KMS-11 (cell line): ENCODE measurements around the gene POLA1.

Experiments used
- H2AFZ ChIP-seq: fragments of 200-600 bp; sonication (generic); 2 replicates; pipeline ENCODE4 v1.6.1; 2016; ENCODE audit warnings: antibody characterized with exemption, mixed run types, low read depth
- H3K27ac ChIP-seq: fragments of 200-600 bp; sonication (generic); 2 replicates; pipeline ENCODE4 v1.6.1; 2016; ENCODE audit warnings: mild to moderate bottlenecking, mixed run types
- H3K27me3 ChIP-seq: fragments of 200-600 bp; sonication (generic); 2 replicates; pipeline ENCODE4 v1.6.1; 2017; ENCODE audit warnings: mild to moderate bottlenecking, low read depth, mixed run types, moderate library complexity; ENCODE audit not compliant: insufficient read depth
- H3K36me3 ChIP-seq: fragments of 200-600 bp; sonication (generic); 2 replicates; pipeline ENCODE4 v1.6.1; 2017; ENCODE audit warnings: mild to moderate bottlenecking, mixed run types; ENCODE audit not compliant: insufficient read depth
- H3K4me1 ChIP-seq: fragments of 200-600 bp; sonication (generic); 2 replicates; pipeline ENCODE4 v1.6.1; 2016; ENCODE audit warnings: mild to moderate bottlenecking, low read depth, mixed run types; ENCODE audit not compliant: poor library complexity, severe bottlenecking
- H3K4me2 ChIP-seq: fragments of 200-600 bp; sonication (generic); 2 replicates; pipeline ENCODE4 v1.7.0; 2016; ENCODE audit warnings: mild to moderate bottlenecking, mixed run types
- H3K4me3 ChIP-seq: fragments of 200-600 bp; sonication (generic); IDR thresholded peaks from 2 replicates; pipeline ENCODE4 v1.6.1; 2017; ENCODE audit warnings: low read depth, low read length, mixed read lengths; ENCODE audit not compliant: insufficient read depth
- H3K79me2 ChIP-seq: fragments of 200-600 bp; sonication (generic); 2 replicates; pipeline ENCODE4 v1.6.1; 2016; ENCODE audit warnings: low read depth, mixed run types; ENCODE audit not compliant: insufficient read depth
- H3K9ac ChIP-seq: fragments of 200-600 bp; sonication (generic); 2 replicates; pipeline ENCODE4 v1.6.1; 2016; ENCODE audit warnings: mild to moderate bottlenecking, mixed run types
- H4K20me1 ChIP-seq: fragments of 200-600 bp; sonication (generic); 2 replicates; pipeline ENCODE4 v1.6.1; 2016; ENCODE audit warnings: mild to moderate bottlenecking, mixed run types; ENCODE audit not compliant: insufficient read depth
- CTCF ChIP-seq: fragments of 200-600 bp; sonication (generic); conservative IDR thresholded peaks from 2 replicates; pipeline ENCODE4 v1.6.1; 2017; ENCODE audit warnings: low read depth, mild to moderate bottlenecking, antibody characterized with exemption, low read length, moderate library complexity, mixed read lengths

POLA1 gene

GRCh38 chrX:24902806-24903205 is 209.1 kb downstream of the POLA1 start:
- no peak overlapping the region for H3K9ac ChIP-seq
- TF ChIP-seq CTCF = no peak
- H2AFZ ChIP-seq = no peak overlapping the region
- no peaks in the 10 kb centered on the region for H3K4me1 ChIP-seq
- no peaks in the 10 kb centered on the region for H4K20me1 ChIP-seq
- H3K4me2 ChIP-seq = no peak overlapping the region
- no peaks in the 10 kb centered on the region for H3K36me3 ChIP-seq
- no peak overlapping the region for H3K4me3 ChIP-seq
- H3K27ac ChIP-seq = no peak overlapping the region
- H3K27me3 ChIP-seq = no peaks in the 10 kb centered on the region
- no peaks in the 10 kb centered on the region for H3K79me2 ChIP-seq

GRCh38 chrX:24918715-24919114 is 225.0 kb downstream of the POLA1 start:
- Histone ChIP-seq H2AFZ (no peak overlapping the region), H3K36me3 (no peaks in the 10 kb centered on the region), H4K20me1 (no peaks in the 10 kb centered on the region), H3K27ac (no peak overlapping the region), H3K79me2 (no peaks in the 10 kb centered on the region), H3K4me1 (no peaks in the 10 kb centered on the region), H3K4me2 (no peak overlapping the region), H3K4me3 (no peak overlapping the region), H3K27me3 (no peaks in the 10 kb centered on the region), H3K9ac (no peak overlapping the region)
- no peak for TF ChIP-seq CTCF

- Histone ChIP-seq H3K9ac (no peak overlapping the region), H3K4me1 (peaks cover 9% of the 10 kb centered on the region), H3K79me2 (no peaks in the 10 kb centered on the region), H2AFZ (no peak overlapping the region), H3K4me2 (no peak overlapping the region), H3K36me3 (no peaks in the 10 kb centered on the region), H3K27ac (no peak overlapping the region), H4K20me1 (no peaks in the 10 kb centered on the region), H3K27me3 (no peaks in the 10 kb centered on the region), H3K4me3 (no peak overlapping the region)
- TF ChIP-seq CTCF = no peak
Measured at GRCh38 chrX:24920769-24921168, 227.1 kb downstream of the POLA1 start.

GRCh38 chrX:24925430-24925829 is 231.7 kb downstream of the POLA1 start:
- Histone ChIP-seq H3K36me3 (no peaks in the 10 kb centered on the region), H2AFZ (no peak overlapping the region), H3K4me2 (no peak overlapping the region), H3K9ac (no peak overlapping the region), H3K79me2 (no peaks in the 10 kb centered on the region), H4K20me1 (no peaks in the 10 kb centered on the region), H3K4me3 (no peak overlapping the region), H3K4me1 (peaks cover 9% of the 10 kb centered on the region), H3K27ac (no peak overlapping the region), H3K27me3 (no peaks in the 10 kb centered on the region)
- TF ChIP-seq CTCF = no peak
